WTC11 (cell line): ENCODE results near the gene IPO4. TPM values are rescaled to one million over a fixed set of nuclear protein-coding genes. Genes with fewer than 3 reads are reported as not detected.

Source experiments
- ATAC-seq: fragments of 200-7000 bp; cut with Tn5 transposase; 2 replicates; pipeline ENCODE4 v1.10.0; 2021; ENCODE audit warnings: mild to moderate bottlenecking, moderate library complexity
- CTCF ChIA-PET: fragments of 300-600 bp; sonication (Branson Sonifier 250); formaldehyde crosslinking; loops from one replicate; lab custom pipeline; 2021; ENCODE audit warnings: antibody characterized with exemption; lab: Charles Lee
- POLR2A ChIA-PET: fragments of 350-600 bp; sonication (Branson Sonifier 250); formaldehyde crosslinking; loops from one replicate; lab custom pipeline; 2021; ENCODE audit warnings: antibody characterized with exemption; lab: Charles Lee
- DNase-seq: peaks from one replicate; pipeline ENCODE4 v3.0.0; 2021; ENCODE audit warnings: low spot score
- H3K27ac Mint-ChIP-seq: 2 replicates; pipeline ENCODE4 v1.8.0; 2021; ENCODE audit warnings: mixed read lengths
- H3K27me3 Mint-ChIP-seq: 2 replicates; pipeline ENCODE4 v1.8.0; 2021; ENCODE audit warnings: low read depth, mild to moderate bottlenecking, moderate library complexity, mixed read lengths
- H3K36me3 Mint-ChIP-seq: 2 replicates; pipeline ENCODE4 v1.8.0; 2021; ENCODE audit warnings: mixed read lengths
- H3K4me1 Mint-ChIP-seq: 2 replicates; pipeline ENCODE4 v1.8.0; 2022; ENCODE audit warnings: mixed read lengths
- H3K4me3 Mint-ChIP-seq: 2 replicates; pipeline ENCODE4 v1.8.0; 2021; ENCODE audit warnings: mild to moderate bottlenecking, moderate library complexity, mixed read lengths
- H3K9me3 Mint-ChIP-seq: 2 replicates; pipeline ENCODE4 v1.8.0; 2021; ENCODE audit warnings: mixed read lengths
- E2F4 ChIP-seq: sonication (generic); formaldehyde crosslinking; IDR thresholded peaks from 2 replicates; pipeline ENCODE4 v1.8.1; 2022; ENCODE audit warnings: low read depth, mild to moderate bottlenecking, moderate library complexity, missing genetic modification reagents, borderline replicate concordance
- E2F5 ChIP-seq: sonication (generic); formaldehyde crosslinking; IDR thresholded peaks from 2 replicates; pipeline ENCODE4 v1.8.1; 2022; ENCODE audit warnings: mild to moderate bottlenecking, moderate library complexity, missing genetic modification reagents
- EMX1 ChIP-seq: fragments of 250-450 bp; sonication (Bioruptor Pico); IDR thresholded peaks from 2 replicates; pipeline ENCODE4 v1.8.0; 2021; ENCODE audit warnings: mild to moderate bottlenecking
- ESRRA ChIP-seq: sonication (generic); formaldehyde crosslinking; IDR thresholded peaks from 2 replicates; pipeline ENCODE4 v1.8.1; 2022; ENCODE audit warnings: mild to moderate bottlenecking, missing genetic modification reagents, borderline replicate concordance
- FOXJ3 ChIP-seq: sonication (generic); formaldehyde crosslinking; IDR thresholded peaks from 2 replicates; pipeline ENCODE4 v1.9.0; 2021; ENCODE audit warnings: missing genetic modification reagents, mild to moderate bottlenecking, borderline replicate concordance
- GABPB1 ChIP-seq: sonication (generic); formaldehyde crosslinking; IDR thresholded peaks from 2 replicates; pipeline ENCODE4 v1.8.1; 2023; ENCODE audit warnings: mild to moderate bottlenecking, missing genetic modification reagents
- IRF2 ChIP-seq: sonication (generic); formaldehyde crosslinking; IDR thresholded peaks from 2 replicates; pipeline ENCODE4 v1.8.0; 2022; ENCODE audit warnings: low read depth, missing genetic modification reagents, borderline replicate concordance
- NFE2L1 ChIP-seq: sonication (generic); formaldehyde crosslinking; IDR thresholded peaks from 2 replicates; pipeline ENCODE4 v1.8.1; 2023; ENCODE audit warnings: missing genetic modification reagents
- NR1H2 ChIP-seq: sonication (generic); formaldehyde crosslinking; IDR thresholded peaks from 2 replicates; pipeline ENCODE4 v1.9.0; 2021; ENCODE audit warnings: mild to moderate bottlenecking, moderate library complexity, missing genetic modification reagents
- NR2C2 ChIP-seq: sonication (generic); formaldehyde crosslinking; IDR thresholded peaks from 2 replicates; pipeline ENCODE4 v1.8.0; 2022; ENCODE audit warnings: mild to moderate bottlenecking, missing genetic modification reagents
- PRDM15 ChIP-seq: sonication (generic); formaldehyde crosslinking; IDR thresholded peaks from 2 replicates; pipeline ENCODE4 v1.8.0; 2022; ENCODE audit warnings: missing genetic modification reagents
- SMAD3 ChIP-seq: sonication (generic); formaldehyde crosslinking; IDR thresholded peaks from 2 replicates; pipeline ENCODE4 v1.8.0; 2022; ENCODE audit warnings: missing genetic modification reagents, mild to moderate bottlenecking, borderline replicate concordance
- TEAD1 ChIP-seq: sonication (generic); formaldehyde crosslinking; IDR thresholded peaks from 2 replicates; pipeline ENCODE4 v1.8.0; 2022; ENCODE audit warnings: mild to moderate bottlenecking, missing genetic modification reagents
- ZNF263 ChIP-seq: sonication (generic); formaldehyde crosslinking; IDR thresholded peaks from 2 replicates; pipeline ENCODE4 v1.8.1; 2022; ENCODE audit warnings: low read depth, mild to moderate bottlenecking, moderate library complexity, missing genetic modification reagents
- ZNF396 ChIP-seq: fragments of 250-450 bp; sonication (Bioruptor Pico); IDR thresholded peaks from 2 replicates; pipeline ENCODE4 v1.8.0; 2021; ENCODE audit warnings: mild to moderate bottlenecking, moderate library complexity, borderline replicate concordance
- ZNF671 ChIP-seq: fragments of 250-450 bp; sonication (Bioruptor Pico); IDR thresholded peaks from 2 replicates; pipeline ENCODE4 v1.8.0; 2021; ENCODE audit warnings: mild to moderate bottlenecking
- total RNA-seq: library from RNA; stranded (reverse); gene quantifications from 3 replicates; pipeline ENCODE4 v1.2.3, GENCODE V29; 2021
- TF ChIP-seq, protein P1 (sequence below): sonication (generic); formaldehyde crosslinking; conservative IDR thresholded peaks from 2 replicates; pipeline ENCODE4 v1.8.1; 2022; ENCODE audit warnings: mild to moderate bottlenecking, missing genetic modification reagents
- TF ChIP-seq, protein P2 (sequence below): sonication (generic); formaldehyde crosslinking; IDR thresholded peaks from 2 replicates; pipeline ENCODE4 v1.8.1; 2023; ENCODE audit warnings: mild to moderate bottlenecking, moderate library complexity, missing genetic modification reagents

IPO4 gene
- total RNA-seq, 1 experiment from 2014 or later, result 128 TPM

- TF ChIP-seq E2F5 (CRISPR knock-in tag), result peak; percentile 76; the same call in 1 of the 2 replicates
- TF ChIP-seq, protein P1, sequence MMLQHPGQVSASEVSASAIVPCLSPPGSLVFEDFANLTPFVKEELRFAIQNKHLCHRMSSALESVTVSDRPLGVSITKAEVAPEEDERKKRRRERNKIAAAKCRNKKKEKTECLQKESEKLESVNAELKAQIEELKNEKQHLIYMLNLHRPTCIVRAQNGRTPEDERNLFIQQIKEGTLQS (CRISPR knock-in tag), result no peak
- TF ChIP-seq, all 79 proteins: peak for 12
Measured at GRCh38 chr14:24171422-24172260, 17.0 kb downstream of the IPO4 start, which contains the start of gene REC8 (continued).

- DNase-seq, result no peak
- TF ChIP-seq NFE2L1 (CRISPR knock-in tag) (no peak), GABPB1 (CRISPR knock-in tag) (peak; percentile 86)
- Mint-ChIP-seq H3K36me3 (peaks cover 7% of the 10 kb centered on the region), H3K27me3 (no peaks in the 10 kb centered on the region; the same call in none of the 2 replicates), H3K9me3 (no peaks in the 10 kb centered on the region), H3K4me3 (no peak overlapping the region), H3K27ac (no peak overlapping the region), H3K4me1 (peaks cover 4% of the 10 kb centered on the region)
- POLR2A ChIA-PET, result no interaction called here
- ATAC-seq, result no peak
- CTCF ChIA-PET, result no interaction called here
Measured at GRCh38 chr14:24167469-24168114, 21.0 kb downstream of the IPO4 start.

- peaks cover 11% of the 10 kb centered on the region for H3K4me1 Mint-ChIP-seq
- ATAC-seq (no peak), DNase-seq (no peak)
- H3K9me3 Mint-ChIP-seq, result no peaks in the 10 kb centered on the region
- no peak overlapping the region for H3K27ac Mint-ChIP-seq
- no peaks in the 10 kb centered on the region; the same call in 1 of the 2 replicates for H3K27me3 Mint-ChIP-seq
- TF ChIP-seq ZNF396 (CRISPR knock-in tag) (no peak), PRDM15 (CRISPR knock-in tag) (no peak), NR1H2 (CRISPR knock-in tag) (no peak), NR2C2 (no peak), EMX1 (CRISPR knock-in tag) (no peak), E2F4 (CRISPR knock-in tag) (no peak), IRF2 (CRISPR knock-in tag) (no peak), ESRRA (CRISPR knock-in tag) (no peak), ZNF263 (CRISPR knock-in tag) (no peak), FOXJ3 (no peak), SMAD3 (no peak), ZNF671 (CRISPR knock-in tag) (no peak), TEAD1 (CRISPR knock-in tag) (no peak)
- TF ChIP-seq, protein P2, sequence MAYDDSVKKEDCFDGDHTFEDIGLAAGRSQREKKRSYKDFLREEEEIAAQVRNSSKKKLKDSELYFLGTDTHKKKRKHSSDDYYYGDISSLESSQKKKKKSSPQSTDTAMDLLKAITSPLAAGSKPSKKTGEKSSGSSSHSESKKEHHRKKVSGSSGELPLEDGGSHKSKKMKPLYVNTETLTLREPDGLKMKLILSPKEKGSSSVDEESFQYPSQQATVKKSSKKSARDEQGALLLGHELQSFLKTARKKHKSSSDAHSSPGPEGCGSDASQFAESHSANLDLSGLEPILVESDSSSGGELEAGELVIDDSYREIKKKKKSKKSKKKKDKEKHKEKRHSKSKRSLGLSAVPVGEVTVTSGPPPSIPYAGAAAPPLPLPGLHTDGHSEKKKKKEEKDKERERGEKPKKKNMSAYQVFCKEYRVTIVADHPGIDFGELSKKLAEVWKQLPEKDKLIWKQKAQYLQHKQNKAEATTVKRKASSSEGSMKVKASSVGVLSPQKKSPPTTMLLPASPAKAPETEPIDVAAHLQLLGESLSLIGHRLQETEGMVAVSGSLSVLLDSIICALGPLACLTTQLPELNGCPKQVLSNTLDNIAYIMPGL (CRISPR knock-in tag), result no peak
- H3K36me3 Mint-ChIP-seq, result peaks cover 7% of the 10 kb centered on the region
- POLR2A ChIA-PET, result no interaction called here
- CTCF ChIA-PET, result no interaction called here
- H3K4me3 Mint-ChIP-seq, result no peak overlapping the region
Measured at GRCh38 chr14:24165785-24166184, 22.8 kb downstream of the IPO4 start.
